K562 (cell line): ENCODE data around the gene PIGC. TPM values are rescaled to one million over a fixed set of nuclear protein-coding genes. Genes with fewer than 3 reads are reported as not detected.

Experiments used
- ATAC-seq: fragments of 200-7000 bp; cut with Tn5 transposase; 3 replicates; pipeline ENCODE4 v1.9.1; 2020; ENCODE audit warnings: moderate library complexity
- BruUV-seq: library from RNA; stranded (reverse); fragments of 400-500 nt; replicated peaks from 2 replicates; lab custom pipeline; 2021; lab: Mats Ljungman, UMichigan
- CTCF ChIA-PET: fragments of 300-600 bp; formaldehyde crosslinking; extraction: SDS; loops from one replicate; lab custom pipeline; 2021; ENCODE audit warnings: low intra/inter-chr PET ratio; lab: Yijun Ruan, JAX
- POLR2A ChIA-PET: fragments of 300-600, 350-650 bp; sonication (Branson Sonifier 250); formaldehyde crosslinking; extraction: SDS; loops from one replicate; lab custom pipeline; 2021; ENCODE audit warnings: antibody characterized with exemption, inconsistent platforms; lab: Yijun Ruan, JAX
- DNase-seq, 4 experiments: peaks; one replicate each; pipeline versions ENCODE4 v3.0.0 to v3.0.0-alpha.2; 2011 to 2018; ENCODE audit warnings: low spot score in 3 of 4, mixed read lengths in 3 of 4; ENCODE audit errors: extremely low read depth in 1 of 4
- FAIRE-seq: peaks from 2 replicates; lab custom pipeline; 2011; peaks lifted over from hg19 to GRCh38; lab: Jason Lieb, UNC
- H2AFZ ChIP-seq: 2 replicates; pipeline ENCODE4 v1.6.0; 2011; ENCODE audit warnings: low read depth, low read length, control low read depth, inconsistent platforms
- H3K27ac ChIP-seq: fragments of 200-600 bp; 3 replicates; pipeline ENCODE4 v1.8.0; 2011; ENCODE audit warnings: low read depth, mild to moderate bottlenecking, control low read depth, inconsistent platforms, low read length, moderate library complexity, mixed read lengths; ENCODE audit errors: extremely low read depth
- H3K27me3 ChIP-seq, 2 experiments: fragments of 300-600 bp in 1 of 2; 2 replicates in 1 of 2; 3 replicates in 1 of 2; pipeline versions ENCODE4 v1.6.0 to v1.8.0; 2011; ENCODE audit warnings: inconsistent platforms in 2 of 2, low read length in 2 of 2, mild to moderate bottlenecking in 1 of 2, mixed read lengths in 1 of 2, moderate library complexity in 1 of 2; ENCODE audit not compliant: control insufficient read depth in 2 of 2, insufficient read depth in 2 of 2
- H3K36me3 ChIP-seq: fragments of 300-600 bp; 3 replicates; pipeline ENCODE4 v1.8.0; 2011; ENCODE audit warnings: mild to moderate bottlenecking, low read length, inconsistent platforms; ENCODE audit not compliant: control insufficient read depth, insufficient read depth
- H3K4me1 ChIP-seq, 2 experiments: fragments of 200-600 bp in 1 of 2; replicated peaks in 1 of 2; 2 replicates in 1 of 2; 3 replicates in 1 of 2; pipeline versions ENCODE4 v1.5.1 to v1.8.0; 2011; ENCODE audit warnings: inconsistent platforms in 2 of 2, low read length in 2 of 2, mild to moderate bottlenecking in 1 of 2, mixed read lengths in 1 of 2, moderate library complexity in 1 of 2; ENCODE audit not compliant: control insufficient read depth in 2 of 2, insufficient read depth in 2 of 2
- H3K4me2 ChIP-seq: 2 replicates; pipeline ENCODE4 v1.6.1; 2011; ENCODE audit warnings: low read length, control low read depth, inconsistent platforms, mixed read lengths; ENCODE audit not compliant: insufficient read depth
- H3K4me3 ChIP-seq: fragments of 200-600 bp; sonication (generic), shearing (Covaris generic); 2 replicates; pipeline ENCODE4 v1.5.1; 2016; ENCODE audit warnings: control low read depth, inconsistent platforms
- H3K79me2 ChIP-seq: fragments of 200-600 bp; 3 replicates; pipeline ENCODE4 v1.8.0; 2011; ENCODE audit warnings: low read length, inconsistent platforms; ENCODE audit not compliant: control insufficient read depth, insufficient read depth
- H3K9ac ChIP-seq, 2 experiments: 2 replicates each; pipeline versions ENCODE4 v1.6.0 to v1.6.1; 2011; ENCODE audit warnings: low read depth in 2 of 2, low read length in 2 of 2, control low read depth in 1 of 2, inconsistent platforms in 1 of 2, mild to moderate bottlenecking in 1 of 2, mixed read lengths in 1 of 2; ENCODE audit not compliant: insufficient read depth in 1 of 2
- H3K9me1 ChIP-seq: one replicate; pipeline ENCODE4 v1.6.0; 2011; ENCODE audit warnings: inconsistent platforms, mild to moderate bottlenecking, low read length, moderate library complexity; ENCODE audit not compliant: control insufficient read depth, insufficient read depth
- H3K9me3 ChIP-seq: replicated peaks from 2 replicates; pipeline ENCODE4 v1.5.1; 2011; ENCODE audit warnings: low read depth, low read length, inconsistent platforms; ENCODE audit not compliant: control insufficient read depth, insufficient read depth
- H4K20me1 ChIP-seq: replicated peaks from 2 replicates; pipeline ENCODE4 v1.6.1; 2011; ENCODE audit warnings: low read length, inconsistent platforms, mixed read lengths; ENCODE audit not compliant: control insufficient read depth, insufficient read depth
- CEBPB ChIP-seq: fragments of 450-650 bp; IDR thresholded peaks from 2 replicates; pipeline ENCODE4 v1.6.1; 2016; ENCODE audit warnings: missing genetic modification characterization, missing compliant biosample characterization
- CEBPG ChIP-seq, 3 experiments: fragments of 200-800 bp in 1 of 3; sonication (Bioruptor generic) in 1 of 3; sonication (generic) in 1 of 3; formaldehyde crosslinking in 1 of 3; IDR thresholded peaks in 2 of 3; conservative IDR thresholded peaks in 1 of 3; 2 replicates each; pipeline versions ENCODE4 v1.6.1 to v1.8.0; 2016 to 2022; ENCODE audit warnings: missing compliant biosample characterization in 2 of 3, missing genetic modification characterization in 2 of 3, mild to moderate bottlenecking in 1 of 3, missing genetic modification reagents in 1 of 3
- ETV6 ChIP-seq, 3 experiments: fragments of 150-350 bp in 1 of 3; sonication (generic) in 1 of 3; formaldehyde crosslinking in 1 of 3; IDR thresholded peaks; 2 replicates each; pipeline versions ENCODE4 v1.6.1 to v1.8.0; 2014 to 2022; ENCODE audit warnings: borderline replicate concordance in 2 of 3, low read depth in 2 of 3, antibody characterized with exemption in 1 of 3, low read length in 1 of 3, mild to moderate bottlenecking in 1 of 3, missing genetic modification reagents in 1 of 3
- FOXJ2 ChIP-seq: fragments of 200-800 bp; sonication (Bioruptor generic); IDR thresholded peaks from 2 replicates; pipeline ENCODE4 v1.6.1; 2016; ENCODE audit warnings: missing genetic modification characterization, missing compliant biosample characterization
- HMG20B ChIP-seq: fragments of 250-450 bp; sonication (Bioruptor Pico); IDR thresholded peaks from 2 replicates; pipeline ENCODE4 v1.5.0; 2021; ENCODE audit warnings: mild to moderate bottlenecking
- KAT8 ChIP-seq: fragments of 450-650 bp; IDR thresholded peaks from 2 replicates; pipeline ENCODE4 v1.6.1; 2016; ENCODE audit warnings: low read depth, mild to moderate bottlenecking
- MBD2 ChIP-seq: sonication (generic); IDR thresholded peaks from 2 replicates; pipeline ENCODE4 v1.6.1; 2016; ENCODE audit warnings: low read depth, borderline replicate concordance
- PML ChIP-seq: IDR thresholded peaks from 2 replicates; pipeline ENCODE4 v1.6.1; 2012; ENCODE audit warnings: low read length, inconsistent platforms
- TCF3 ChIP-seq: sonication (generic); formaldehyde crosslinking; IDR thresholded peaks from 2 replicates; pipeline ENCODE4 v1.4.0; 2020; ENCODE audit warnings: mild to moderate bottlenecking, missing genetic modification reagents
- ZFP1 ChIP-seq: fragments of 450-650 bp; formaldehyde crosslinking; IDR thresholded peaks from 2 replicates; pipeline ENCODE4 v1.4.0; 2020; ENCODE audit warnings: mild to moderate bottlenecking, mixed read lengths
- ZNF583 ChIP-seq: fragments of 250-450 bp; sonication (Bioruptor Pico); IDR thresholded peaks from 2 replicates; pipeline ENCODE4 v1.4.0; 2020
- WGBS: fragments of 100-300 bp; shearing (Covaris generic); methylation state at CpG from one replicate; pipeline ENCODE4 v1.1.6; 2016; ENCODE audit warnings: low coverage, mixed read lengths; ENCODE audit not compliant: insufficient coverage; ENCODE audit errors: missing lambda C conversion rate; 5-methylcytosine and 5-hydroxymethylcytosine counted together
- in situ Hi-C: fragments of 300-500 bp; cut with MboI; formaldehyde crosslinking; loops from 4 replicates; pipeline ENCODE4 v1.15.0; 2018; ENCODE audit warnings: inconsistent platforms, mixed read lengths
- intact Hi-C: fragments of 100-400 bp; cut with micrococcal nuclease; formaldehyde crosslinking; loops from 2 replicates; pipeline ENCODE4 v1.14.2; 2022
- polyA plus RNA-seq, 8 experiments: library from polyadenylated mRNA; depleted of rRNA in 4 of 8; stranded (reverse) in 5 of 8; unstranded in 3 of 8; fragments of >200 nt; fragmentation: Nextera tagmentation in 2 of 8; fragmentation: Illumina TruSeq in 1 of 8; extraction: Ambion mirVana in 2 of 8; extraction: Trizol in 1 of 8; gene quantifications; 2 replicates each; pipeline versions ENCODE4 v1.2.1 to v1.2.3, GENCODE V29; 2011 to 2014; ENCODE audit warnings: inconsistent platforms in 1 of 8, missing spikeins in 1 of 8
- total RNA-seq, 7 experiments: library from RNA; depleted of rRNA in 6 of 7; stranded (reverse); fragments of >200 nt in 6 of 7; fragmentation: Illumina TruSeq in 2 of 7; extraction: Trizol in 2 of 7; gene quantifications; 2 replicates each; pipeline versions ENCODE4 v1.2.1 to v1.2.3, GENCODE V29; 2011 to 2021; ENCODE audit warnings: low replicate concordance in 1 of 7
- TF ChIP-seq, protein P1 (sequence below): sonication (generic); formaldehyde crosslinking; IDR thresholded peaks from 2 replicates; pipeline ENCODE4 v1.4.0; 2020; ENCODE audit warnings: mild to moderate bottlenecking, missing genetic modification reagents
- TF ChIP-seq, protein P2 (sequence below): fragments of 450-650 bp; IDR thresholded peaks from 2 replicates; pipeline ENCODE4 v1.6.1; 2016
- TF ChIP-seq, protein P3 (sequence below), 2 experiments: fragments of 450-650 bp in 1 of 2; sonication (generic) in 1 of 2; formaldehyde crosslinking in 1 of 2; IDR thresholded peaks in 1 of 2; conservative IDR thresholded peaks in 1 of 2; 2 replicates each; pipeline versions ENCODE4 v1.6.1 to v1.8.1; 2016 to 2023; ENCODE audit warnings: mild to moderate bottlenecking in 2 of 2, moderate library complexity in 2 of 2, inconsistent platforms in 1 of 2, missing genetic modification reagents in 1 of 2
- TF ChIP-seq, protein P4 (sequence below): fragments of 450-650 bp; formaldehyde crosslinking; IDR thresholded peaks from 2 replicates; pipeline ENCODE4 v1.4.0; 2022; ENCODE audit warnings: mild to moderate bottlenecking, moderate library complexity

The PIGC gene
- total and polyA plus RNA-seq, 9 of the 15 experiments (the other 6 are each of a cell fraction or from before 2014, with no cell fraction given): 30.5 to 97.9 (median 54.7) TPM

DNA sequence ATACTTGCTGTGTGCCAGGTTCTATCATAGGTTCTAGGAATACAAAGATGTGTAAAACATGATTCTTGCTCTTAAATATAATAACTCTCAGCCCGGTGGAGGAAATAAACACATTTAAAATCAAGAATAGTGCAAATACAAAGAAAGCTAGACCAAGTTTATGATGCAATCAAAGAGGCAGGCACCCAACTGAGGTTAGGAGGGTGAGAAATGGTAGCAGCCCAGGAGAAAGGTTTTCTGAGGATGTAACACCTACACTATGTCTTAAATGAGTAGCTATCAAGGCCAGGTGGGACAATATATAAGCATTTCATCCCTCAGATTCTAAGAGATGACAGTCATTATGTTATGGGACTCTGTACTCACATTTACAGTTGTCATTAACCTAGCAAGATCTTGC is 9.7 kb upstream of the PIGC start:
- FAIRE-seq (no peak), ATAC-seq (no peak), DNase-seq (no peak)
- no peaks in the 10 kb centered on the region for H3K9me3 ChIP-seq
- no peaks in the 10 kb centered on the region for H4K20me1 ChIP-seq
- CTCF ChIA-PET: no interaction called here
- WGBS: 50% methylated on average over 1 of the region's 1 CpG
- H3K4me2 ChIP-seq: no peak overlapping the region
- peaks cover 36 to 59% of the 10 kb centered on the region in 2 experiments for H3K4me1 ChIP-seq
- intact Hi-C loops (loop anchor here (5.0 kb wide), 1 partner anchor 44 kb away; no protein-coding TSS in a partner anchor), in situ Hi-C loops (loop anchor here (5.0 kb wide), 1 partner anchor 274 kb away; no protein-coding TSS in a partner anchor)
- POLR2A ChIA-PET: interaction anchor here (0.6 to 1.6 kb wide), 4 partner anchors 10 to 89 kb away, joined by 3 to 6 read pairs (median 4); partner anchors contain the start of gene SUCO
- H3K36me3 ChIP-seq: no peaks in the 10 kb centered on the region
- peaks cover 10% of the 10 kb centered on the region for H3K9me1 ChIP-seq
- no peak overlapping the region for H3K4me3 ChIP-seq
- H3K27ac ChIP-seq: no peak overlapping the region
- BruUV-seq: no TSS peak
- H2AFZ ChIP-seq: peak overlapping the region; percentile 87; the same call in 1 of the 2 replicates
- no peaks in the 10 kb centered on the region for H3K79me2 ChIP-seq
- H3K9ac ChIP-seq: no peak overlapping the region
- H3K27me3 ChIP-seq: no peaks in the 10 kb centered on the region
- no peak for TF ChIP-seq ZNF583 (CRISPR knock-in tag)
- TF ChIP-seq, protein P1, sequence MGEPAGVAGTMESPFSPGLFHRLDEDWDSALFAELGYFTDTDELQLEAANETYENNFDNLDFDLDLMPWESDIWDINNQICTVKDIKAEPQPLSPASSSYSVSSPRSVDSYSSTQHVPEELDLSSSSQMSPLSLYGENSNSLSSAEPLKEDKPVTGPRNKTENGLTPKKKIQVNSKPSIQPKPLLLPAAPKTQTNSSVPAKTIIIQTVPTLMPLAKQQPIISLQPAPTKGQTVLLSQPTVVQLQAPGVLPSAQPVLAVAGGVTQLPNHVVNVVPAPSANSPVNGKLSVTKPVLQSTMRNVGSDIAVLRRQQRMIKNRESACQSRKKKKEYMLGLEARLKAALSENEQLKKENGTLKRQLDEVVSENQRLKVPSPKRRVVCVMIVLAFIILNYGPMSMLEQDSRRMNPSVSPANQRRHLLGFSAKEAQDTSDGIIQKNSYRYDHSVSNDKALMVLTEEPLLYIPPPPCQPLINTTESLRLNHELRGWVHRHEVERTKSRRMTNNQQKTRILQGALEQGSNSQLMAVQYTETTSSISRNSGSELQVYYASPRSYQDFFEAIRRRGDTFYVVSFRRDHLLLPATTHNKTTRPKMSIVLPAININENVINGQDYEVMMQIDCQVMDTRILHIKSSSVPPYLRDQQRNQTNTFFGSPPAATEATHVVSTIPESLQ (CRISPR knock-in tag): no peak
- TF ChIP-seq ZFP1 (CRISPR knock-in tag): no peak
- TF ChIP-seq PML: no peak
- TF ChIP-seq CEBPB (tag): peak; percentile 84
- no peak for TF ChIP-seq ETV6 (IDR thresholded peaks at IDR 0.05; ENCODE audit: borderline replicate concordance in 1 of 2, low read depth in 2 of 2, low read length in 1 of 2)
- no peak for TF ChIP-seq ETV6 (CRISPR knock-in tag; IDR thresholded peaks at IDR 0.05; ENCODE audit: borderline replicate concordance)
- TF ChIP-seq, protein P2, sequence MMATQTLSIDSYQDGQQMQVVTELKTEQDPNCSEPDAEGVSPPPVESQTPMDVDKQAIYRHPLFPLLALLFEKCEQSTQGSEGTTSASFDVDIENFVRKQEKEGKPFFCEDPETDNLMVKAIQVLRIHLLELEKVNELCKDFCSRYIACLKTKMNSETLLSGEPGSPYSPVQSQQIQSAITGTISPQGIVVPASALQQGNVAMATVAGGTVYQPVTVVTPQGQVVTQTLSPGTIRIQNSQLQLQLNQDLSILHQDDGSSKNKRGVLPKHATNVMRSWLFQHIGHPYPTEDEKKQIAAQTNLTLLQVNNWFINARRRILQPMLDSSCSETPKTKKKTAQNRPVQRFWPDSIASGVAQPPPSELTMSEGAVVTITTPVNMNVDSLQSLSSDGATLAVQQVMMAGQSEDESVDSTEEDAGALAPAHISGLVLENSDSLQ: no peak
- no peak for TF ChIP-seq HMG20B (CRISPR knock-in tag)
- TF ChIP-seq TCF3 (CRISPR knock-in tag): no peak
- TF ChIP-seq CEBPG (CRISPR knock-in tag; IDR thresholded peaks at IDR 0.05): peak; percentile 45; the same call in 1 of the 2 replicates
- TF ChIP-seq CEBPG (tag; conservative IDR thresholded peaks at IDR 0.05 in 1 of 2, IDR thresholded peaks at IDR 0.05 in 1 of 2): peak; percentile 73 to 76
- TF ChIP-seq FOXJ2 (tag): 0 out of 2 replicates have a peak, but pooled peaks have one; percentile 42
- TF ChIP-seq KAT8: no peak
- TF ChIP-seq, protein P3, sequence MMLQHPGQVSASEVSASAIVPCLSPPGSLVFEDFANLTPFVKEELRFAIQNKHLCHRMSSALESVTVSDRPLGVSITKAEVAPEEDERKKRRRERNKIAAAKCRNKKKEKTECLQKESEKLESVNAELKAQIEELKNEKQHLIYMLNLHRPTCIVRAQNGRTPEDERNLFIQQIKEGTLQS (IDR thresholded peaks at IDR 0.05): peak; percentile 70; the same call in 1 of the 2 replicates
- TF ChIP-seq, protein P3 (CRISPR knock-in tag; conservative IDR thresholded peaks at IDR 0.05): no peak
- no peak for TF ChIP-seq MBD2
- TF ChIP-seq, protein P4, sequence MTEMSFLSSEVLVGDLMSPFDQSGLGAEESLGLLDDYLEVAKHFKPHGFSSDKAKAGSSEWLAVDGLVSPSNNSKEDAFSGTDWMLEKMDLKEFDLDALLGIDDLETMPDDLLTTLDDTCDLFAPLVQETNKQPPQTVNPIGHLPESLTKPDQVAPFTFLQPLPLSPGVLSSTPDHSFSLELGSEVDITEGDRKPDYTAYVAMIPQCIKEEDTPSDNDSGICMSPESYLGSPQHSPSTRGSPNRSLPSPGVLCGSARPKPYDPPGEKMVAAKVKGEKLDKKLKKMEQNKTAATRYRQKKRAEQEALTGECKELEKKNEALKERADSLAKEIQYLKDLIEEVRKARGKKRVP (CRISPR knock-in tag): peak; percentile 43; the same call in 1 of the 2 replicates
